GM21360 (cell line): ENCODE measurements around the gene CMSS1.
A peak's percentile ranks its signal among the peaks of the same experiment; 100 is the strongest.
"Not testable (repeated sequence)": the region's sequence is repeated elsewhere in the genome, so short reads cannot be mapped to it uniquely, and the experiment has no call there.

Source experiments
- ATAC-seq: cut with Tn5 transposase; IDR thresholded peaks from one replicate; pipeline ENCODE4 v1.9.1; 2021; ENCODE audit warnings: mild to moderate bottlenecking, moderate library complexity; ENCODE audit not compliant: unreplicated experiment

CMSS1 gene

DNA sequence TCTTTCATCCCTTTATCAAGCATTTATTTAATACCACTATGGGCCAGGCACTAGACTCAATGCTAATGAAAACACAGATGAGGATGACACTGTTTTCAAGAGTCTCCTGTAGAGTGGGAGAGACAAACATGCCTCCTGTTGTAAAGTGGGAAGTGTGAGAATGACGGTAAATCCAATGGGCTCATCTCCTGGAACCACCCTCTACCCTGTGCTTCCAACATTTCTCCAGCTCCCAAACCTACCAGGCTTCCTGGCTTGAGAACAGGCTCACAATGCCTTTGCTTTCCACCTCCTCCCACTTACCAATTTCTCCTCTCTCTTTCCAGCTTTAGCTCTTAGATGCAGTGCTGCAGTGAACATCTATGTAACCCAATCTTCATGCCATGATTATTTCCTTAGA lies 389.0 kb downstream of the CMSS1 start:
- no peak for ATAC-seq

DNA sequence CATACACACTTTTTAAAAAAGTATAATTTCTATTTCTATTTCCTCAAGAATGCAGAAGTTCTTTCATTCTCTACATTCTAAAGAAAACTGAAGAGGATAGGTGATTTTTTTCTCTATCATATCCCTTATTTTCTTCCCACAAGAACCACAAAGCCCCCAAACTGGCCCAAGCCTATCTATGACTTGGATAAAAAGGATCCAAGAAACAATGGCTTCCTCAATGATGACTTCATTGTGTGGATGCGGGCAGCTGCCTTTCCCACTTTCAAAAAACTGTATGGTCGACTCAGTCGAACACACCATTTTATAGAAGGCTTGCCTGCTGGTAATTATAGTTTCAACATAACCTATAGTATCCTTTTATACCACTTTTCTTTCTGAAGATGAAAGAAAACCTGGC lies 390.2 kb downstream of the CMSS1 start:
- ATAC-seq = no peak

DNA sequence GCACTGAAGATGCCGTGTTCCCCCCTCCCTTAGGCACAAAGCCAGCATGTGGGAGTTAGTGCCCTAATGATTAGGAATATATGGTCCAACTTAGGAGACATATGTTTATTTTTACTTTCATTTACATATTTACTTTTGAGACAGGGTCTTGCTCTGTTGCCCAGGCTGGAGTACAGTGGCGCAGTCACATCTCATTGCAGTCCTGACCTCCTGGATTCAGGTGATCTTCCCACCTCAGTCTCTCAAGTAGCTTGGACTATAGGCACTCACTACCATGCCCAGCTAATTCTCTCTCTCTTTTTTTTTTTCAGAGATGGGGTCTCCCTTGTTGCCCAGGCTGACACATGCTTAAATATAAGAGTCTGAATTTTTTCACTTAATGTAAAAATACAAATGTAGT lies 391.5 kb downstream of the CMSS1 start:
- no peak for ATAC-seq

DNA sequence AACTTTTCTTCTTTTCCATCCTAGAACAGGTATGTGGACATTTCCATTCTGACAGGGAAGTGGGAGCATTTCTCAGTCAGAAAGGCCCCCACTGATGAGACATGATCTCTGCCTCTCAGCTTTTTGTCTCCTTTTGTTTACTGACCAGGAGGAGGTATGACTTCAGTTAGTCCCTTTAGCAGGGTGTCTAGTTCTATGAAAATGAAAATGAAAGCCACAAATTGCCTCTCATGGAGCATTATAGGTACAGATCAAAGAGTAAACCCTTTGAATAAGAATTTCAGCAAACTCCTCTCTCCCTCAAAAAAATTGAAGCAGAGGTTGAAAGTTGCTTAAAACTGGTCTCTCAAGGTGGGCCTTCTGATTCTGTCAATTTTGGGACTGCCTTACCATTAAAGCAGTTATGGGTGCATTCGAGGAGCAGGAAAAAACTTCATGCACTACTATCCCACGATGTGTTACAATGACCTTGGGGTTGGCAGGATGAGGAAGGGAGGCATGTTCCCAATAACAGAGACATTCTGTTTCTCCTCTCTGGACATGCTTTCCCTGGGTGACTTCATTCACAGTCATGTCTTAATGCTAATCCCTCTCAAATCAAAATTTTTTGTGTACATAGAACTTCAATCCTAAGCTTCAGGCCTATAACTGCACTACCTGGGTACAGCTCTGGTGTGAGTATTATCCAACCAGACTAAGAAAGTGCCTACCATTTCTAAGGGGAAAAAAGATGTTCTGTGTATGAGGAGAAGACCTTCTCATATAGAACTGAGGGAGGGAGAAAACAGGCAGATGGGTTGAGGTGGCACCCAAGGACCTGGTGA lies 392.5 kb downstream of the CMSS1 start:
- peak; percentile 91 for ATAC-seq

DNA sequence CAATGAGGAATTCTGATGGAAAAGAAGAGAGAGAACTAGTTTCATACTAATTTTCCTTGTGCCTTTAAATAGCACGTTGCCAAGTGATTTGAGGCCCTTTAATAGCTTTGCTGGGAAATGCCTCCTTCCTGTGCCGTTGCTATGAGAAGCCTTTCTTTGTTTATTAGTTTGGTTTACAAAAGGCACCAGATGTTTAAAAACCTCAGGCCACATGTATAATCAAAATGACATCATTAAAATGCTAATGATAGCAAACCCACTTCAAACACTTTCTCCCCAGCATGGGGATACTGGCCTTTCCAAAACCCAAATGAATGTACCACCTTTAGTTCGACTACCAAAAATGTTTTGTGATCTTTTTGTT lies 393.1 kb downstream of the CMSS1 start:
- ATAC-seq = no peak

DNA sequence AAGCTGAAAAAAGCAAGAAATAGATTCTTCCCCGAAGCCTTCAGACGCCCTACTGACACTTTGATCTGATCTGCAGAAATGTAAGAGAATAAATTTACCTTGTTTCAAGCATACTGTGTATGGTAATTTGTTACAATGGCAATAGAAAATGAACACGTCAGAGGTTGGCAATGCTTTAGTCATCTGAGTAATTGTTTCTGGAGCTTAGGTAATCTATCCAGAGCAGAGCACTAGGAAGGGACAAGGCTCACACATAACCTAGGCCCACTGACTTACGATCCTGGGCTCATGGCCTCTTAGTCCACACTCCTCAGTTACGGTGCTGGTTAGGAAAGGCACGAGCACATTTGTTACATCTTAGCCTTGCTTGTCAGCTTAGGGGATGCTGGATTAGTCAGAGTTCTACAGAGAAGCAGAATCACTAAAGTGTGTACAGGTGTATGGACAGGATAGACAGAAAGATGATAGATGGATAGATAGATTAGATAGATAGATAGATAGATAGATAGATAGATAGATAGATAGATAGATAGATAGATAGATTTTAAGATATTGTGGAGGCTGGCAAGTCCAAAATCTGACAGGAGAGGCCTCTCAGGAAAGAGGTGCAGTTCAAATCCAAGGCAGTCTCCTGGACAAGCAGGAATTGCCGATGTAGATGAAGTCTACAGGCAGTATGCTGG lies 396.4 kb downstream of the CMSS1 start:
- no peak for ATAC-seq

DNA sequence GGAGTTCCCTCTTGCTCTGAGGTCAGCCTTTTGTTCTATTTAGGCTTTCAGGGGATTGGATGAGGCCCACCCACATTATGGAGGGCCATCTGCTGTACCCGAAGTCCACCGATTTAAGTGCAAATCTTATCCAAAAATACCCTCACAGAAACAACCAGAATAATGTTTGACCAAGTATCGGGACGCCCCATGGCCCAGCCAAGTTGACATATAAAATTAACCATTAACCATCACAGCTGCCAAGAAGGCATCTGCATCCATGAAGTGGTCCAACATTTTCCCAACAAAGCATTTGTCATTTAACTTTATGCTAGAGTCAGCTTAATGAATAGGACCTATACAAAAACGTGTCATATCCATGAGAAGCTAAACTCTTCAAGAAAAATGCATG lies 396.9 kb downstream of the CMSS1 start:
- no peak for ATAC-seq

DNA sequence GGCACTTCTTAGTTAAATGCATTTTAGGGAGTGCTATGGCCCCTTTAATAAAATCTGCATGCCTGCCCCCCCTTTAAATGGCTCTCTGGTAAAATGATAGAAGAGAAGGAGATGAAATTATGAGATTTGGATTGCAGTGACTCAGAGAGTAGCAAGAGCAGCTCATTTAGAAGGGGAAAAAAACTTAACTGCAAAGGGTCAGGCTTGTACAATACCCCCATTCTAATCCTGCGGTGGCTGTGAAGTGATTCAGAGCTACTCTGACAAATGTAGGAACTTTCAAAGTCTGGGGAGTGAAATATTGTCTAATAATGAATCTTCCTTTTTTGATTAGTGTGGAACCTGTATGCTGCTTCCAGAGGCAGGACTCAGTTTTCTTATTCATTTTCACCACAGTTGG lies 399.1 kb downstream of the CMSS1 start:
- ATAC-seq = no peak

DNA sequence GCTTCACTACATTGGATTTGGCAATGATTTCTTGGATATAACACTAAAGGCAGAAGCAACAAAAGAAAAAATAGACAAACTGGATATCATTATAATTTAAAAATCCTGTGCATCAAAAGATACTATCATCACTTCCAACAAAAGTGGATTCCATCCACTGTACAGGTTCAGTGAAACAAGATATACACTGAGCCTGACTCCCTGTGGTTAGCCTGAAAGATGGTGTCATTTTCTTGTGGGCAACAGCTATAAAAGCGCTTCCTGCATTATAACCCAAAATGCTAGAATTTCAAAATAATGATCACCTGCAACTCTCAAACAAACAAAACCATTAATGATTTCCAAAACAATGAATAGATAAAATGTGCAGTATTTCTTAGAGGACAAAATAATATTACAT lies 403.5 kb downstream of the CMSS1 start:
- no peak for ATAC-seq

DNA sequence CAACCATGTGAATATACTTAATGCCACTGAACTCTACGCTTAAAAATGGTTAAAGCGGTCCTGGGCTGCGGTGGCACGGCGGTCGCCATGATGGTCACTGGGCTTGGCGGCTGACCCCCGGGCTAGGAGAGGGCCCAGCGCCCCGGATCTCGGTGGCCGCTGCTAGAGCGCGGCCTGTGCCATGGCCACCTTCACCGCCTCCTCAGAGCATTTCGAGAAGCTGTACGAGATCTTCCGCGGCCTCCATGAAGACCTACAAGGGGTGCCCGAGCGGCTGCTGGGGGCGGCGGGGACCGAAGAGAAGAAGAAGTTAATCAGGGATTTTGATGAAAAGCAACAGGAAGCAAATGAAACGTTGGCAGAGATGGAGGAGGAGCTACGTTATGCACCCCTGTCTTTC lies 407.5 kb downstream of the CMSS1 start:
- ATAC-seq = no peak

DNA sequence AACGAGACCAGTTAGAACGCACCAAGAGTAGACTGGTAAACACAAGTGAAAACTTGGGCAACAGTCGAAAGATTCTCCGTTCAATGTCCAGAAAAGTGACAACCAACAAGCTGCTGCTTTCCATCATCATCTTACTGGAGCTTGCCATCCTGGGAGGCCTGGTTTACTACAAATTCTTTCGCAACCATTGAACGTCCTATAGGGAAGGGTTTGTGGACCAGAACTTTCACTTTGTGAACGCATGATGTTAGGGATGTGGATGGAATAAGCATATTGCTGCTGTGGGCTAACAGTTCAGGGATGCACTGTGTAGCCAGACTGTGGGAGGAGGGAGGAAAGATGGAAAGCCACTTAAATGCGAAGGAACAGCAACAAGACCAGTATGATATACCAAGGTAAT lies 408.2 kb downstream of the CMSS1 start:
- no peak for ATAC-seq

DNA sequence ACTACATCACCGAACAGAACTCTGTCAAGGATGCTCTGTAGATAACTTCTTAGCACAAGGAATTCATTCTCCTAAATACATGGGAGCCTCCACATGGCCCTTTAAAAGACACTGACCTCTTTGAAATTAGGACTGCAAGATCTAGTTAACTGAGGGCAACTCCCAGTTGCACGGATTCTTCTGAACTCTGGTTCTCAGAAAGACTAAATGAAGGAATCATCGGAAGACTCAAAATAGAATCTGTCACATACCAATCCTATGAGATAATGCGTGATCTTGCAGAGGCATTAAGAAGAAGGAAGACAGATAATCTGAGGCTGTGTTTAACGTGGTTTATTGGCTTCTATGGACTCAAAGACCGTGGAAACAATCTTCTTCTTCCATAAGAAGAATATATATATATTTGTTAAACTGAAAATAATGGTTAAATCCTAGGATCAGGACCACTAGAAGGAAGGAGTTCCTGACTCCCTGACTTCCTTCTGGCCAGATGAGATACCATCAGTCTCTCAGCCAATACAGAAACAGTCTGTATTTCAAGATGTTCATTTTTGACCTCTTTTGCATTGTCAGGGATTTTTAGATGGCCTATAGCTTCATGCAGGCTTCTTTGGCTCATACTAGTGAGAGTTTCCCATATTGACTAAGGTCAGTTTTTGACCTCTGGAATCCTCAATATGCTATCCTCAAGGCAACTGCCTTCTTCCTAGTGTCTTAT lies 409.2 kb downstream of the CMSS1 start:
- no peak for ATAC-seq

DNA sequence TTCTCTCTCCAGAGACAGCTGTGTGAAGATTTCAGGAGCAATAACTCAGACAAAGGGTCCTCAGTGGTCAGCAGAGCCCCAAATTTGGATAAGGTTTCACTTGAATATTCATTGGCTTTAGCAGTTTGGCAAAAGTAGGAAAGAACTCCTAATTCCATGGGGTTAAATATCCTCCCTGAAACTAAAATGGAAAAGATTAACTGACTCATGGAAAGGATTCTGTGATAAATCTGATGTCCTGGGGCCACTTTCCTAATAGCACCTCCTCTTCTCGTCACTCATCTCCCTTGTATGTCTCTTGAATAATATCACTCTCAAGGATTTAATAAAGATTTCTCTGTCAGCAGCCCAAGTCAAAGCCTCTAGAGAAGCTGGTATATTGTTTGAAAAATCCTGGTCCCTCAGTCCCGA lies 409.9 kb downstream of the CMSS1 start:
- no peak for ATAC-seq

DNA sequence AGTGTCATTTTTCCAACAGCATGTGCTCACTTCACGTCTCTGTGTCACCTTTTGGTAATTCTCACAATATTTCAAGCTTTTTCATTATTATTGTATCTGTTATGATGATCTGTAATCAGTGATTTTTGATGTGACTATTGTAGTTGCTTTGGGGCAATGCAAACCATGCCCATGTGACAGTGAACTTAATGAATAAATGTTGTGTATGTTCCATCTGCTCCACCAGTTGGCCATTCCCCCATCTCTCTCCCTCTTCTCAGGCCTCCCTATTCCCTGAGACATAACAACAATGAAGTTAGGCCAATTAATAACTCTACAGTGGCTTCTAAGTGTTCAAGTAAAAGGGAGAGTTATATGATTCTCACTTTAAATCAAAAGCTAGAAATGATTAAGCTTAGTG lies 410.6 kb downstream of the CMSS1 start:
- ATAC-seq = no peak

DNA sequence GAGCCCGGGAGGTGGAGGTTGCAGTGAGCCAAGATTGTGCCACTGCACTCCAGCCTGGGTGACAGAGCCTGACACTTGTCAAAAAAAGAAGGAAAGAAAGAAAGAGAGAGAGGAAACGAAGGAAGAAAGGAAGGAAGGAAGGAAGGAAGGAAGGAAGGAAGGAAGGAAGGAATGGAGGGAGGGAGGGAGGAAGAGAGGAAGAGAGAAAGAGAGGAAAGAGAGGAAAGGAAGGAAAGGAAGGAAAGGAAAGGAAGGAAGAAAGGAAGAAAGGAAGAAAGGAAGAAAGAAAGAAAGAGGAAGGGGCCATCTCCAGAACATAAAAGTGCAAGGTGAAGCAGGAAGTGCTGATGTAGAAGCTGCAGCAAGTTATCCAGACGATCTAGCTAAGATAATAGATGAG lies 411.5 kb downstream of the CMSS1 start:
- not testable (repeated sequence) for ATAC-seq

DNA sequence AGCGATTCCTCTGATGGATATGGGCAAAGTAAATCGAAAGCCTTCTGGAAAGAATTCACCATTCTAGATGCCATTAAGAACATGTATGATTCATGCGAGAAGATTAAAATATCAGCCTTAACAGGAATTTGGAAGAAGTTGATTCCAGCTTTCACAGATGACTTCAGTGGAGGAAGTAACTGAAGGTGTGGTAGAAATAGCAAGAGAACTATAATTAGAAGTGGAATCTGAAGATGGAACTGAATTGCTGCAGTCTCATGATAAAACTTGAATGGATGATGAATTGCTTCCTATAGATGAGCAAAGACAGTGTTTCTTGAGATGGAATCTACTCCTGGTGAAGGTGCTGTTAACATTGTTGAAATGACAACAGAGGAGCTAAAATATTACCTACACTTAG lies 413.0 kb downstream of the CMSS1 start:
- ATAC-seq = no peak
